Vagina (tissue), 2 donors: Measurements from ENCODE around the gene RNU6-7.

Source experiments
- CTCF ChIP-seq, 3 experiments: fragments of 450-650 bp in 2 of 3; fragments of 200-600 bp in 1 of 3; sonication (generic) in 1 of 3; IDR thresholded peaks; one replicate each; pipeline ENCODE4 v1.5.1; 2017 to 2019; ENCODE audit warnings: antibody characterized with exemption in 3 of 3, mild to moderate bottlenecking in 2 of 3, moderate library complexity in 2 of 3
- POLR2A ChIP-seq, 2 donors: fragments of 450-650 bp; IDR thresholded peaks; one replicate each; pipeline ENCODE4 v1.6.1; 2017; ENCODE audit warnings: antibody characterized with exemption in 2 of 2, mild to moderate bottlenecking in 2 of 2, moderate library complexity in 2 of 2

GRCh38 chr14:32197919-32198318 is 3.9 kb upstream of the RNU6-7 start:
- TF ChIP-seq CTCF (IDR thresholded peaks at IDR 0.05) (no peak), POLR2A (IDR thresholded peaks at IDR 0.05) (no peak)
